Psoas muscle (tissue), 8 donors: ENCODE data around the gene CDKAL1. TPM values are rescaled to one million over a fixed set of nuclear protein-coding genes. Genes with fewer than 3 reads are reported as not detected.

Source experiments
- ATAC-seq, 4 donors: fragments of 200-7000 bp; cut with Tn5 transposase; one replicate each; pipeline ENCODE4 v1.9.1; 2020; ENCODE audit warnings: moderate library complexity in 3 of 4, mild to moderate bottlenecking in 2 of 4
- DNase-seq, 2 donors: peaks; one replicate each; pipeline ENCODE4 v3.0.0-alpha.2; 2020
- H3K27ac ChIP-seq: fragments of 200-600 bp; one replicate; pipeline ENCODE4 v1.8.0; 2022
- H3K27me3 ChIP-seq, 3 donors: fragments of 200-600 bp in 1 of 3; one replicate each; pipeline versions ENCODE4 v1.6.1 to v1.8.0; 2013 to 2022; ENCODE audit warnings: low read length in 2 of 3, mild to moderate bottlenecking in 2 of 3, moderate library complexity in 1 of 3; ENCODE audit not compliant: insufficient read depth in 3 of 3
- H3K36me3 ChIP-seq, 2 donors: fragments of 200-600 bp in 1 of 2; one replicate each; pipeline versions ENCODE4 v1.6.1 to v1.8.0; 2013 to 2022; ENCODE audit warnings: low read depth in 1 of 2, mild to moderate bottlenecking in 1 of 2, moderate library complexity in 1 of 2; ENCODE audit not compliant: insufficient read depth in 1 of 2
- H3K4me1 ChIP-seq: fragments of 200-600 bp; one replicate; pipeline ENCODE4 v1.8.0; 2022
- H3K4me3 ChIP-seq: fragments of 200-600 bp; one replicate; pipeline ENCODE4 v1.8.0; 2022; ENCODE audit warnings: mild to moderate bottlenecking
- H3K9me3 ChIP-seq: fragments of 200-600 bp; one replicate; pipeline ENCODE4 v1.8.0; 2022
- WGBS, 3 donors: extraction: QIAGEN DNeasy Blood & Tissue Kit; methylation state at CpG; one replicate each; pipeline versions ENCODE4 v1.1.6 to v1.1.7; 2013; 5-methylcytosine and 5-hydroxymethylcytosine counted together
- intact Hi-C, 2 donors: fragments of 100-400 bp; cut with DNase I; formaldehyde crosslinking; loops; one replicate each; pipeline versions ENCODE4 v1.11.0 to v1.14.2; 2022
- polyA plus RNA-seq, 3 donors: library from polyadenylated mRNA; stranded (reverse); fragments of 200-250 nt; gene quantifications; one replicate each; pipeline ENCODE4 v1.2.3, GENCODE V29; 2013
- total RNA-seq, 4 donors: library from RNA; stranded (reverse); fragmentation: NEBNext Ultra II Directional in 2 of 4; extraction: Animal tissue kit (Norgen Biotek cat#: 25700) in 2 of 4; gene quantifications; one replicate each; pipeline versions ENCODE4 v1.2.1 to v1.2.4, GENCODE V29; 2021 to 2023
- TF ChIP-seq, protein P1 (sequence below): fragments of 200-600 bp; IDR thresholded peaks from one replicate; pipeline ENCODE4 v1.8.0; 2022; ENCODE audit warnings: antibody characterized with exemption
- donor health status: healthy with polysubstance abuse.
- donor health status: DM: no; HTN: no; CAD: no; lungs with moderate emphysema.
- donor health status: Bipolar disorder and iron deficiency.
- donor health status: healthy.
- donor health status: DM: yes; HTN: yes; CAD: no.
- donor health status: DM: no; HTN: no; CAD: no.
- donor health status: DM: no; HTN: no; CAD: no.
- donor health status: DM: yes; HTN: yes; CAD: no.

The CDKAL1 gene
- total and polyA plus RNA-seq, 7 donors, result 4.5 to 16.1 (median 12.9) TPM

DNA sequence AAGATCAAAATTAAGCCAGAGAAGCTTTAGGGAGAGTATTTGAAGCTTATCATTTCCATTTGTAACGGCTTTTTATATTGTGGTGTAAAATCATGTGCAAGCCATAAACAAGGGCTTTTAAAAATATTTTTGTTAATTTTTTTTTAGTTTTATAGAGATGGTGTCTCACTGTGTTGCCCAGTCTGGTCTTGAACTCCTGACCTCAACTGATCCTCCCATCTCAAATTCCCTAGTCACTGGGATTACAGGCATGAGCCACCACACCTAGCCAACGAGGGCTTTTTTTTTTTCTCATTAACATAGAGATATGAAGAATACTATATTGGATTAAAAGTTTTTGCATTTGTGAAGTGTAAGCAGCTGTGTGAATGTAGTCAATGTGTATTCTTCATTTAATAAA, 29.1 kb downstream of the CDKAL1 start:
- WGBS, 3 donors, result 74 to 88% (median 78%) methylated on average over 2 of the region's 2 CpGs
- no peaks in the 10 kb centered on the region for H3K36me3 ChIP-seq
- peaks cover 11% of the 10 kb centered on the region for H3K4me1 ChIP-seq
- no peaks in the 10 kb centered on the region for H3K9me3 ChIP-seq
- TF ChIP-seq, protein P1, sequence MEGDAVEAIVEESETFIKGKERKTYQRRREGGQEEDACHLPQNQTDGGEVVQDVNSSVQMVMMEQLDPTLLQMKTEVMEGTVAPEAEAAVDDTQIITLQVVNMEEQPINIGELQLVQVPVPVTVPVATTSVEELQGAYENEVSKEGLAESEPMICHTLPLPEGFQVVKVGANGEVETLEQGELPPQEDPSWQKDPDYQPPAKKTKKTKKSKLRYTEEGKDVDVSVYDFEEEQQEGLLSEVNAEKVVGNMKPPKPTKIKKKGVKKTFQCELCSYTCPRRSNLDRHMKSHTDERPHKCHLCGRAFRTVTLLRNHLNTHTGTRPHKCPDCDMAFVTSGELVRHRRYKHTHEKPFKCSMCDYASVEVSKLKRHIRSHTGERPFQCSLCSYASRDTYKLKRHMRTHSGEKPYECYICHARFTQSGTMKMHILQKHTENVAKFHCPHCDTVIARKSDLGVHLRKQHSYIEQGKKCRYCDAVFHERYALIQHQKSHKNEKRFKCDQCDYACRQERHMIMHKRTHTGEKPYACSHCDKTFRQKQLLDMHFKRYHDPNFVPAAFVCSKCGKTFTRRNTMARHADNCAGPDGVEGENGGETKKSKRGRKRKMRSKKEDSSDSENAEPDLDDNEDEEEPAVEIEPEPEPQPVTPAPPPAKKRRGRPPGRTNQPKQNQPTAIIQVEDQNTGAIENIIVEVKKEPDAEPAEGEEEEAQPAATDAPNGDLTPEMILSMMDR, result no peak
- H3K27me3 ChIP-seq, result no peaks in the 10 kb centered on the region
- intact Hi-C loops, result no loop called here
- no peak overlapping the region for H3K27ac ChIP-seq
- no peak for DNase-seq
- H3K4me3 ChIP-seq, result no peak overlapping the region
- ATAC-seq, result no peak

DNA sequence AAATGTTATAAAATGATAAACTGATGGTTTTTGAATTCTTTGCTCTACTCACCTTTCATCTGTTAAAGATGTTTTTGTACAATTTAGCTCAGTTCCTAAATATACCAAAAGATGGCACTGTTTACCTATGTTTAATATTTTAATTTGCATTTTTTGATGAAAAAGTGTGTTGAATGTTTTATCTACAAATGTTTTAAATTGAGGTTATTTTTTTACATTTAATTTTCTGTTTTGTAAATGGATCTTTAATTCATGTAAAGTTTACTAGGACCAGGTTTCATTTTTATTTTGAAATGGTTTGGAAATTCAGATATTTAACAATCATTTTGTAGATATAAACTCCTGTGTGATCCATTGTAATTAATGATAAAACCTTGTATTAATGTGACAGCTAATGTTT, 30.0 kb downstream of the CDKAL1 start:
- no peak for ATAC-seq
- TF ChIP-seq, protein P1, result peak; percentile 74
- Histone ChIP-seq H3K4me3 (no peak overlapping the region), H3K4me1 (peaks cover 11% of the 10 kb centered on the region), H3K27me3 (no peaks in the 10 kb centered on the region), H3K27ac (no peak overlapping the region), H3K36me3 (no peaks in the 10 kb centered on the region), H3K9me3 (no peaks in the 10 kb centered on the region)
- no peak for DNase-seq
- intact Hi-C loops, result loop anchor here in 1 of 2 donors (2.0 kb wide), 1 partner anchor 1025 kb away; no protein-coding TSS in a partner anchor

DNA sequence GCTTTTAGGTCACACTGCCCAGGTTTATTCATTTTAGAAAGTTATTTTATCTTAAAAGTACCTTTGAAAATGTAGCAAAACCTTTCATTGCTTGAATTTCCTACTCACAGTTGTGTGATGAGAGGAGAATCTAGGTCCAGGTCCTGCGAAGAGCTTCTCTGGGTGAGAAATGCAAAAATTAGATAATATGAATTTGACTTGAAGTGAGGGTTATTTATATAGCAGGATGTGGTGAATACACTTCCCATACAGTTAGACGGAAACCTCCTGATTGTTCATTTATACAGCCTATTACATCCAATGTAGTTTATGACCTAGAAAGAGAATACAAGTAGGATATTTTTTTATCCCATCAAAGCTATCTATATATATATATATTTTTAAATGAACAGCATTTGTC, 30.5 kb downstream of the CDKAL1 start:
- WGBS, 3 donors, result 83% methylated on average over 2 of the region's 2 CpGs
- Histone ChIP-seq H3K4me3 (no peak overlapping the region), H3K27ac (no peak overlapping the region), H3K36me3 (no peaks in the 10 kb centered on the region), H3K27me3 (no peaks in the 10 kb centered on the region), H3K4me1 (peaks cover 11% of the 10 kb centered on the region), H3K9me3 (no peaks in the 10 kb centered on the region)
- DNase-seq, result no peak
- TF ChIP-seq, protein P1, result no peak
- no peak for ATAC-seq
- intact Hi-C loops, result loop anchor here in 1 of 2 donors (2.0 kb wide), 1 partner anchor 1024 kb away; no protein-coding TSS in a partner anchor

DNA sequence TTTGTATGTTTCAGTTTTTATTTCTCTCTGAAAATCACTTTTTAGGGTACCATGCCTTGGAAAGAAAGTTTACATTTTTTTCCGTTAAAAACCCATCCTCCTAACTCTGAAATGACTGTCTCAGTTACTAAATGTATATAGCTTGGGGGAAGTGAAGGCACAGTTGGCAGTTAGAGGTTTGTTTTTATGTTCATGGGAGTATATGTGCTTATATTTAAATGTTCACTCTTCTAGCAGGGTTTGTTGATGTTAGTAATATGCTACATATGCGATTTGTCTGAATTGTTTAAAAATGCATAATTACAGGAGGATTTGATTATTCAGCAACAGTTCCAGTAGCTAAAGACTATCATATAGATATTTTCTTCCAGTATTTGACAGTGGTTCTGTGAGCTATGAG, 31.1 kb downstream of the CDKAL1 start:
- no peaks in the 10 kb centered on the region for H3K36me3 ChIP-seq
- WGBS, 3 donors, result 95 to 97% (median 96%) methylated on average over 2 of the region's 2 CpGs
- H3K9me3 ChIP-seq, result no peaks in the 10 kb centered on the region
- intact Hi-C loops, result loop anchor here in 1 of 2 donors (2.0 kb wide), 1 partner anchor 1023 kb away; no protein-coding TSS in a partner anchor
- H3K4me1 ChIP-seq, result peaks cover 7% of the 10 kb centered on the region
- TF ChIP-seq, protein P1, result no peak
- no peak for DNase-seq
- H3K4me3 ChIP-seq, result no peak overlapping the region
- H3K27me3 ChIP-seq, result no peaks in the 10 kb centered on the region
- ATAC-seq, result no peak
- H3K27ac ChIP-seq, result no peak overlapping the region

DNA sequence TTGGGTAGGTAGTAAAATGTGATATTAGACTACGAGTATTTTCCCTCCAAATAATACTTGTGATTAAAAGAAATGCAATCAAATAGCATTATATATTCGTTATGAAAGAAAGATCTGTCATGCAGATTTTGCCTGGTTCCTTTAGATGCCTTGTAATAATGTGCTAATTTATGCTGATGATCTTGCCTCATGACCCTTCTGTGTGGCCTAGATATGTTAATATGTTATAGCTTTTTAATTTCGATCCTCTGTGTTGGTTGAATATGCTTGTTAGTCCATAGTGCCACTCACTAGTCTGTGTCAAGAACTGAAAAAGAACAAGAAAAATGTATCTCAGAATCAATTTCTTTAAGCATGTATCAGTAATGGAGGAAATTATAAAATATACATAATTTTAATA, 31.9 kb downstream of the CDKAL1 start:
- 85 to 97% (median 93%) methylated on average over 3 of the region's 3 CpGs for WGBS, 3 donors
- Histone ChIP-seq H3K9me3 (no peaks in the 10 kb centered on the region), H3K4me1 (no peaks in the 10 kb centered on the region), H3K36me3 (no peaks in the 10 kb centered on the region), H3K27me3 (no peaks in the 10 kb centered on the region), H3K4me3 (no peak overlapping the region), H3K27ac (no peak overlapping the region)
- TF ChIP-seq, protein P1, result no peak
- intact Hi-C loops, result loop anchor here in 1 of 2 donors (2.0 kb wide), 1 partner anchor 1023 kb away; no protein-coding TSS in a partner anchor
- DNase-seq (no peak), ATAC-seq (no peak)
